SHP77 treated with DMSO at 0.1 percent for 48 hours (cell line): ENCODE measurements around the gene NEGR1.

Source experiments
- DNase-seq: peaks from one replicate; lab custom pipeline; 2025; lab: John Stamatoyannopoulos, UW

NEGR1 gene

GRCh38 chr1:72117621-72118020, 164.7 kb downstream of the NEGR1 start:
- DNase-seq: no peak

GRCh38 chr1:72115290-72115689, 167.0 kb downstream of the NEGR1 start:
- no peak for DNase-seq

DNA sequence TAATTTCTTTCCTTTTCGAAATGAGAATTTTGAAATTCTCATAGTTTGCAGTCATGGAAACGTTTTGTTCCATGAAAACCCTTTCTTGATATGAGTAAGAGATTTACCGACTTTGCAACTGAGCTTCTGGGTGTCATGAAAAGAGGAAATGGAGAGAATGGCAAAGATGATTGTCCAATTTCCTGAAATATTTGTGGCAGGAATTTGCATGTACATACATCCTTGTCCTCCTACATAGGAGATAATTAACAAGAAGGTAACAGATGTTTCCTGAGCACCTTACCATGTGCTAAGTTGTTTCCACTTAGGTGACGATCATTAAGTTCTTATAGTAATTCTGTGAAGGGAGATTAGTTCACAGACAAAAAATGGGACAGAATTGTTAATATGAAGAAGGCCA, 170.7 kb downstream of the NEGR1 start:
- DNase-seq: no peak

GRCh38 chr1:72109916-72110315, 172.4 kb downstream of the NEGR1 start:
- no peak for DNase-seq

DNA sequence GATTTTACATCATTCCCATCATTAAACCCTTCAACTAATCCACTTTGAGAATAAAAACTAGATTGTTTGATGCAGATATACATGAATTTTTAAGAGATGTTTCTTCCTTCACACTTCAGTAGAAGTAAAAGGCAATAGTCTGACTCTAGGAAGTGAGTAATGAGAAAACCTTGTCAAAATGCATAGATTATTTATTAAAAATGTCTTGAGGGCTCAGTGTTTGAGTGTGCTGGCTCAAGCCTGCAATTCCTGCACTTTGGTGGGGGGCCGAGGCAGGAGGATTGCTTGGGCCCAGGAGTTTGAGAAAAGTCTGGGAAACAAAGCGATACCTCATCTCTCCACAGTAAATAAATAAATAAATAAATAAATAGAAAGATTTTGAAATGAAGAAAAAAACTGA, 177.1 kb downstream of the NEGR1 start:
- no peak for DNase-seq

DNA sequence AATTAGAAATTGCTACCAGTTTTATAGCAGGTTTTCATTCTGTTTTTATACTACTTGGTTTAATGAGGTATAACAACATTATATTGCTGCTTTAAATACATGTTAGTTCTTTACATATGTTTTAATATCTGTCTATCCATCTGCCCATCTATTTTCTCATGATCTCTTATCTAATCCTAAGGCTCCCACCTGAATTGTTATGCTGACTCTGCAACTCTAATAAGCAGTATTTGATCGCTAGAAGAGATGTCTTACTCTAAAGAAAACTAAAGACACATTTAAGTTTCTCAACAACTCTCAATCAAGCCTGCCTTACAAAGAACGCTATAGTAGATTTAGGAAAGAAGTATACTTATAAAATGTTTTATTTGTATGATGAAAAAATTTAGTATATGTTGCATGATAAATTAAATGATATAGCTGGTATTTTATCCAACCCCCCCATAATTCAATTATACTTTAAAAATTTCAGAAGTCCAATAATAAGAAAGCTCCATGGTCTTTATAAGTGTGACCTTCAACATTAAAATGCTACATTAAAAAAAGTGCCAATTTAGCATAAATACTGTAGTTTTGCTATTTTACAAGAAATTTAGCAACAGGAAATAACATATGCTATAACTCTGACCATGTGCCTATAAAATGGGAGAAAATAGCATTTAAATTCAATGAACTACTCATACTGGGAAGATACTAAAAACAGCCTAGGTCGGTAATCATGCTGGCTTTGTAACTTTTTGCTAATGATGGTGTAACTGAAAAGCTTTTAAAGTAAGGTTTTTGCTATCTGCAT, 180.3 kb downstream of the NEGR1 start:
- no peak for DNase-seq

- DNase-seq: no peak
These were observed 181.6 kb downstream of the NEGR1 start for GRCh38 chr1:72100771-72101170.

- no peak for DNase-seq
These were observed 184.3 kb downstream of the NEGR1 start for GRCh38 chr1:72097851-72098570.

GRCh38 chr1:72094209-72094608, 188.1 kb downstream of the NEGR1 start:
- no peak for DNase-seq

DNA sequence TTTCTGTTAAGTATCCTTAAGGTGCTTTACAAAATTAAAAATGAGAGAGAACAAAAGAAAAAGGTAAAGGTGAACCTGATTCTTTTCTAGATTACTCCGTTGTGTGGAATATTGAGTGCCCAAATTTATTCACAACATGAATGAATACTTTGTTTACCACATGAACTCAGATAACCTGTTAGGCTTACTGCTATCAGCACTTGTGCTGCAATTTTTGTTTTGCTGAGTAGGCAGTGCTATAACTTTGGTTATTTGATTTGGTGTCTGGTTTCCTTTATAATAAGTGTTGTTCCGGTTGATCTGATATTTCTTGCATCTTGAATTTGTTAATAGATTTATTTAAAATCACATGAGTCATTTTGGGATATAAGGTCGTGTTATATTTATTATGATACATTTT, 195.9 kb downstream of the NEGR1 start:
- DNase-seq: no peak

DNA sequence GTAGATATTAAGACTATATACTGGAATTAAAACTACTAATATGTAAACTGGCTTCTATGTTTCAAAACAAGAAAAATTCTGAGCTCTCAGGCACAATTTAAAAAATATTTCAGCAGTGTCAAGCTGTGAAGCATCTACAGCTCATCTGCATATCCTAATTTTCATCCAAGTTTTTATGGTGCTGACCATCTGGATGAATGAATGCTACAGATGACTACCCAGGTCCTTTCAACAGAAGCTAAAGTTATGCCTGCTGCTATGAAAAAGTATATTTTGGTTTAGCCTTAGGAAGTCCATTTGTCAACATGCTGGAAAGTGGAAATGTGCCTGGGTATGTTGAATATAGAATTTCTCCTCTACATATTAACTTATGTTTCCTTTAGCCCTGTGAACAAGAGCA, 206.9 kb downstream of the NEGR1 start:
- DNase-seq: no peak

DNA sequence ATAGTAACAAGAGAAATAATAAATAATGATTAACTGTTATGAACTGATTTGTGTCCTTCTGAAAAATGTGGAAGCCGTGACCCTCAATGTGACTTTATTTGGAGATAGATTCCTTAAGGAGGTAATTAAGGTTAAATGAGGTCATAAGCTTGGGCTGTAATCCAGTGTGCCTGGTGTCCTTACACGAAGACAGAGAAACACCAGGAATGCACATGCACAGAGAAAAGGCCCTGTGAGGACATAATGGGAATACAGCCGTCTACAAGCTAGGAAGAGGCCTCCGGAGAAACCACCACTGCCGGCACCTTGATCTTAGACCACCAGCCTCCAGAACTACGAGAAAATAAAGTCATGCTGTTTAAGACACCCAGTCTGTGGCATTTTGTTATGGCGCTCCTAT, 215.9 kb downstream of the NEGR1 start:
- no peak for DNase-seq

DNA sequence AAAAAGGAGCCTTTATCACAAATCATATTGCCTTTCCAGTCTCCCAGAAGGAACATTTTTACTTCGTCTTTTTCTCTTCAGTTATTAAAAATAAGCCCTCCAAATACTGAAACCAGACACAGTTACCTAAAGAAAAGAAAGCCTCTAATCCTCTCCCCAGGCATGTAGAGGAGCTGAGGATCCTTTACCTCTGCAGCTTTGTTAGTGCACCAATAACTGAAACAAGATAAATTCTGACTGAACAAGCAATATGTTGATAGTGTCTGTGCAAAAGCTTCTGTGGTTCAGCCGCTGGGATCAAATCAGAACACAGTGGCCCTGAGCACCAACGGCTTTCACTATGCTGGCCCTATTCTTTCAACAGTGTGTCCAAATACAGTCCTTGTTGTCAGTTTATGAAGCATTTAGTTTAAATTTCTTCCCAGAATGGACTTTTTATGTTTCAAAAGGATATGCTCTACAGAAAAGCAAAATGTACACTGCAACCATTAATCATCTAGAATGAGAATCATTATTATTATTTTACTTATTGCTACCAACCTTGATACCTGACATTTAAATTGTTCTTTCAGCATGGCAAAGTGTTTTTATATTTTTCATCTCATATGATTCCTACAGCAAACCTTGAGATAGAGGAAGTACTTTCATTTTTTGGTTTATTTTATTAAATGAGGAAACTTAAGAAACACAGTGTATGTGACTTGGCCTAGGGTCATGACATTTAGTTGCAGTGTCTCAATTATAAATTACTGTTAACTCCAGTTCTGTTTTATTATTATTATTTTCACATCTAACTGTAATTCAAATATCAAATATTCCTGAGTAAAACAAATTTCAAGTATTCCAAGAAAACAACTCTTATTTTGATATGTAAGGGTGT, 217.9 kb downstream of the NEGR1 start:
- no peak for DNase-seq

DNA sequence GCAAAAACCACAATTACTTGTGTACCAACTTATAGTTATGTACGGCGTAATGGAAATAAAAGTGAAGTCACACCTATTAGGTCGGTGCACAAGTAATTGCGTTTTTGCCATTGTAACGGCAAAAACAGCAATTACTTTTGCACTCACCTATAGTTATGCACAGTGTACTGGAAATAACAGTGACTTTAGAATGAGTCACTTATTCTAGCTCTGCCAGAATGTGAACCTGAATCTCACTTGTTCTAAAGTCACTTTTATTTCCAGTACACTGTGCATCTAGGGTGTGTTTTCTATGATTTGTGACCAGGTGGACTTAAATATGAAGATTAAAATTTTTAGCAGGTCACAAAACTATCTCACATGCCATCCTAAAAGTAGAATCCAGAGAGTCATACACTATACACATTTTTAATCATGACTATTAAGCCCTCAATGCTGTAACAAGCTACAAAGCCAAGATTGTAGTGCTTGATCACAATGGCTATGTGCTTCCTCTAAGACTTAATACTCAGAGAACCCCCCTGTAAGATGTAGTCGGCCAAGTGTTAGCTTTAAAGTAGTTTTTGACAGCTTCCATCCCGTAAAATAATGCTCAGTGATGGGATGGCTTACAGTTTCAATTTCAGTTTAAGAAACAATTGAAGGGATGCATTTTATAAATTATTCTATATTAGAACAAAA, 218.8 kb downstream of the NEGR1 start:
- no peak for DNase-seq

DNA sequence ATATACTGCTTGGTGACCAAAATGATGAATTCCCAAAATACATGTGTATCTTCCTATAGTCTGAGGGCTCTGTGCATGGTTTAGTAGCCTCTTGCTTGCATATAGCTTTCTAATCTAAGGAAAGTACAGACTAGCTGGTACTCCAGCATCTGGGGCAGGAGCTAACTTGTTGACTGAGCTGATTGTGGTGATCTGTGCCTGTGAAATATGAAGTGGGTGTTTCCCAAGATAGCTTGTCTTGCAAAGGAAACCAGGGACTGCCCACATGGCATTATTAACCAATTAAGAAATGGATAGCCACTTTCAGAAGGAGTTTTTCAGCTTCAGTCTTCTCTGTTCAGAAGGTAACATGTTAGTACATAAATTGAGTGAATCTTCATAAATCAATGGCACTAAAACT, 219.8 kb downstream of the NEGR1 start:
- no peak for DNase-seq

DNA sequence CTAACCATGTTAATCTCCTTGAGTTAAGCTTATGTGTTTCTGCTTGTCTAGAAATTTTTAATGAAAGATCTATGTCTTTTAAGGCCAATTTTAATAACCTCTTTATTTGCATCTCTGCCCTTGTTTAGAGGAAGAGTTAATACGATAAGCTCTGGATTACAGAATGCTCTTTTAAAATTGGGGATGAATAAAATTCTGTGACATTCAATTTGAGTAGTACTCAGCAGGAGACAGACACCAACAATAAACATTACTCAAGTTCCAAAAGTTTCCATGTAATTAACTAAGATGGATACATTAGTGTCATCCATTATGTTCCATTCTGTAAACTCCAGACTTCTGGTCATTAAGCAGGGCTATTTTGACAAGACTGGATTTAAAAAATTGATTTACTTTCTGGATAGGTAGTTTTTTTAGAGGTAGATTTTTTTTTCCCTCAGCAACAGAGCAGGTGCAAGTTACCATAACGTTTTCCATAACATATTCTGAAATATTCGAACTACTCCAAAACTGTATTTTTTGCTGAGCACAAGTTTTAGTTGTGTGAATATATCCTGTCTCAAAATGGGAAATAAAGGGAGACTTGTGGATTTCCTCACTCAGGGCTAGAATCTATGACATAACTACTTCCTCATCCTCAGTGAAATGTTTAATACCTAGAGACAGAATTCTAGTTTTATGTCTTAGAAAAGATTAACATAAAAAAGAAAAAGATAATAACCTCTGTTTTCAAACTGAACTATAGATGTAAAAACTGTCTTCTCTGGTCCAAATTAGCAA, 221.7 kb downstream of the NEGR1 start:
- no peak for DNase-seq

DNA sequence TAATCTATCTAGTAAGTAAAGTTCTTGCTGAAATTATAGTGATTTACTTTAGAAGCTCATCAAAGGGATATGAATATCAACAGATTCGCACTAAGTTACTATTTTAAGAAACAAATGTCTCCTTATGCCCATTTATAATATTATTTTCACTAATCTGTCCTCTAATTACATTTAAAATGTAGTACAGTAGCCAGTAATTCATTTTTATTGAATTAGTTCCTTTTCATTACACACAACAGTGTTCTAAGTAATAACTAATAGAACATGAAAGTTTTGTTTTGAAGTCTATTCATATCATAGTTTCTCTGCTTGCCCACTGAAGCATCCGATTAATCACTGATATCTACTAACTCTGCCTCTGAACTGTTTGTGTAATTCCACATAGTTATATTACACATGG, 225.8 kb downstream of the NEGR1 start:
- DNase-seq: no peak

DNA sequence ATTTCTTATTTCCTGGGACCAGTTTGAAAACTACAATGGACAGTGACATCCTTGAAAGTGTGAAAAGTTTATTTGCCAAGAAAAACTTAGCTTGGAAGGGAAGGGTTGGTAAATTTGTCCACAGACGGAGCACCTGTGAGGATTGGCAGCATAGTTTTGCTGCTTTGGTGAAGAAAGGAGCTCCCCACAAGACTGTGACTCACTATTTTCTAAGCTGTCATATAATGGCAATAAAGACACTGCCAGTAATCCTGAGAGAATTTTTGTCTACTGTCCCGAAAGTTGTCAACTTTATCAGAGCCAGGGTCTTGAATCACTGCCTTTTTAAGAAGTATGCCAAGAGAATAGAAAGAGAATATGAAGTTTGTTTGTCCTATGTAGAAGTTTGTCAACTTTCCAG, 230.8 kb downstream of the NEGR1 start:
- no peak for DNase-seq

DNA sequence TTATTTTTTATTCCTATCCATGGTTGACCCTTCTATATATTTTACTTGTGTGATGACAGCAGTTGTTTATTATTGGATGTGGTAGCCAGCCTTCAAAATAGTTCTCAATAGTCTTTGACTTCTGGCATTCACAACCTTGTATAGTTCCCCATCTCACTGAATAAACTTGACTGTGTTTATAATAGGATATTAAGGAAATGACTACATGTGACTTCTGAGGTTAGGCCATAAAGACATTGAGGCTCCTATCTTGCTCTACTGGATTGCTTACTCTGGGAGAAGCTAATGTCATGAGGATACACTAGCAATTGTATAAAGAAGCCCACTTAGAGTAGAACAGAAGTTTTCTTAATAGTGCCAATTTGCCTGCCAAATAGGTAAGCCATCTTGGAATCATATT, 231.8 kb downstream of the NEGR1 start:
- no peak for DNase-seq

GRCh38 chr1:72037745-72038343, 244.5 kb downstream of the NEGR1 start:
- DNase-seq: peak; percentile 39

- no peak for DNase-seq
These were observed 247.5 kb downstream of the NEGR1 start for GRCh38 chr1:72034827-72035226.
